ENCODE results near the gene FXR2.
A peak's percentile ranks its signal among the peaks of the same experiment; 100 is the strongest.
"Not testable (repeated sequence)": the region's sequence is repeated elsewhere in the genome, so short reads cannot be mapped to it uniquely, and the experiment has no call there.

Gene FXR2

DNA sequence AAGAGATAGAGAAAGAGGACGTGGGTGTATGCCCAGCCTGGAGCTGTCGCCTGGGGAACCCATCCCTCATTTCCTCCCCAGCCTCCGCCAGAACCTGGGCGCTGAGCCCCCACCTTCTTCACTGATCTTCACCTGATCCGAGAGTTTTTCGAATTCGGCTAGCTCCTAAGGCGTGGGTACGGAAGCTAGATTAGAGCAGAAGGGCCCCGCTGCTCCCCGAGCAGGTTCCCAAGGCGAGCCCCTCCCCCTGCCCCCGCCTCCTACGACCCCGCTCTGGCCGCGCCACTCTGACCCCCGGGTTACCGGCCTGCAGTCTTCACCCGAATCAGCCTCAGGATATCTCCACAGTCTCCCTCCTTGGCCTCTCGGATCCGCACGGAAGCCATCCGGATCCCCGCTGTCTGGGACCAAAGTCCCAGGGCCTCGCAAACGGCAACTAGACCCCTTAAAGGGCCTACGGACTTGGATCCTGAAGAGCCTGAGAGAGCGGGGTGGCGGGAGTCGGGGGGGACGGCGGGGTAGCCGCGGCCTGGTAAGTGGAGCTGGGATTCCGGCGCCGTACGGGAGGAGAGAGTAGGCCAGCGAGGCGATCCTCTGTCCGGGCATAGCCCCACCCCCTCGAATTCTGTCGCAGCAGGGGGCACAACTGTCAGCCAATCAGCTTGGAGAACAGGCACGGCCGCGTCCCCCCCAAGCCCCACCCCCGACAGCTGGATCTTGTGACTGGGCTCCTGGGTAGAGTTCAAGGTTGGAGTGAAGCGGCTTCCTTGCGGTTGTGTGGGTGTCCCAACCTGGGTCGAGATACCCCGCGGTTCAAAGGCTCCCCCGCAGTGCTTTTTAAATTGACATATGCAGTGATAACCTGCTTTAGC is 12.8 kb upstream of the FXR2 start, which contains the start of gene SAT2:
Gene SAT2 (minus strand): TSS at position 572 of the 872 bp plus-strand sequence. CDS start 186 bp downstream, at position 386.
- DNase-seq (ENCODE audit: low read depth), result peak; percentile 76

DNA sequence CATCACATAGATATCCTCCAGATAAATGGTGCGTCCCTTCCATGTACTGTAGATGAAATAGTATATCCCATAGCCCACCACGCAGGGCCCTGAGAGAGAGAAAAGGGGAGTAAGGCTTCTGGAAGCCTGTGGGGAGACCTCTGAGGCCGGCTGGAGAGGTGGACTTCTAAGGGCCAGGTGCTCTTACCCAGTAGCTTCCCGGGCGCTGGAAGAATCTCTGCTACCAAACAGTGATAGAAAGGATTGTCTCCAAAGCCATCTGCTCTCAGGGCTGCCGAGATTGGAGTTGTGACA is 12.2 kb upstream of the FXR2 start:
- no peak for DNase-seq (ENCODE audit: low read depth)

DNA sequence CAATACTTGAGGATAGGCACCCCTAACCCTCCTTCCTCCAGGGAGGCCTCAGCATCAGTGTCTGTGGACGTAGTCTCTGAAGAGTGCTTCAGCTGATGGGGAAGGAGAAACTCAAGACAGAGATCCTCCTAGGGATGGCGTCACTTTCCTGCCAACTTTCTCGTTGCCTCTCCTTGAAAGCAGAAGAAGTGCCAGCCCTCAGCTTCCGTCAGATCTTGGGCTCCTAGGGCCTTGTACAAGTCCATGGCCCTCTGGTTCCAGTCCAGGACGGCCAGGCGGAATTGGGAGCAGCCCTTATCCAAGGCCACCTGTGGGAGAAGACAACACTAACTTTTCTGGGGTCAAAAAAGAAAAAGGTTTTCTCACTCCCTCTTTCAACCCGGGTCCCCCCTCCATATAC is 11.6 kb upstream of the FXR2 start:
- no peak for DNase-seq (ENCODE audit: low read depth)

DNA sequence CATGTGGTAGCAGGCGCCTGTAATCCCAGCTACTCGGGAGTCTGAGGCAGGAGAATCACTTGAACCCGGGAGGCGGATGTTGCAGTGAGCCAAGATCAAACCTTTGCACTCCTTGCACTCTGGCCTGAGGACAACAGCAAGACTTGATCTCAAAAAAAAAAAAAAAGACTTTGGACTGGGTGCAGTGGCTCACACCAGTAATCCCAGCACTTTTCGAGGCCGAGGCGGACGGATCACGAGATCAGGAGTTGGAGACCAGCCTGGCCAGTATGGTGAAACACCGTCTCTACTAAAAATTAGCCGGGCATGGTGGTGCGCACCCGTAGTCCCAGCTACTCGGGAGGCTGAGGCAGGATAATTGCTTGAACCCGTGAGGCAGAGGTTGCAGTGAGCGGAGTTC is 11.1 kb upstream of the FXR2 start:
- not testable (repeated sequence) for DNase-seq (ENCODE audit: low read depth)

GRCh38 chr17:7623661-7624060 is 9.0 kb upstream of the FXR2 start:
- DNase-seq (ENCODE audit: low read depth), result no peak

DNA sequence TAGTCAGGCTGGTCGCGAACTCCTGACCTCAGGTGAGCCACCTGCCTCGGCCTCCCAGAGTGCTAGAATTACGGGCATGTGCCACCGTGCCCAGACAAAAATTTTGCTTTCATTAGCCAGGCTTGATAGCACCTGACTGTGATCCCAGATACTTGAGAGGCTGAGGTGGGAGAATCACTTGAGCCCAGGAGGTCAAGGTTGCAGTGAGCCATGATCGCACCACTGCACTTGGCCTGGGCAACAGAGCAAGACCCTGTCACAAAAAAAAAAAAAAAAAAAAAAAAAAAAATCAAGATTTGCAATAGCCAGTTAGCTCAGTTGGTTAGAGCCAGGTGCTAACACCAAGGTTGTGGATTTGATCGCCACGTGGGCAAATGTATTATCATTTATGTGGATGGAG is 6.1 kb upstream of the FXR2 start:
- no peak for DNase-seq (ENCODE audit: low read depth)

- no peak for DNase-seq (ENCODE audit: low read depth)
These were observed 3.9 kb upstream of the FXR2 start for GRCh38 chr17:7618608-7619007.

GRCh38 chr17:7615265-7615747 is 609 bp upstream of the FXR2 start:
- no peak for DNase-seq (ENCODE audit: low read depth)

- no peak for DNase-seq (ENCODE audit: low read depth)
These were observed 800 bp downstream of the FXR2 start for GRCh38 chr17:7613769-7614424.

GRCh38 chr17:7612294-7612640 is 2.4 kb downstream of the FXR2 start:
- DNase-seq (ENCODE audit: low read depth), result no peak

- no peak for DNase-seq (ENCODE audit: low read depth)
These were observed 2.9 kb downstream of the FXR2 start for GRCh38 chr17:7611635-7612293.

- DNase-seq (ENCODE audit: low read depth), result no peak
These were observed 4.1 kb downstream of the FXR2 start for GRCh38 chr17:7610641-7611040.

GRCh38 chr17:7606280-7606679 is 8.4 kb downstream of the FXR2 start:
- DNase-seq (ENCODE audit: low read depth), result no peak

DNA sequence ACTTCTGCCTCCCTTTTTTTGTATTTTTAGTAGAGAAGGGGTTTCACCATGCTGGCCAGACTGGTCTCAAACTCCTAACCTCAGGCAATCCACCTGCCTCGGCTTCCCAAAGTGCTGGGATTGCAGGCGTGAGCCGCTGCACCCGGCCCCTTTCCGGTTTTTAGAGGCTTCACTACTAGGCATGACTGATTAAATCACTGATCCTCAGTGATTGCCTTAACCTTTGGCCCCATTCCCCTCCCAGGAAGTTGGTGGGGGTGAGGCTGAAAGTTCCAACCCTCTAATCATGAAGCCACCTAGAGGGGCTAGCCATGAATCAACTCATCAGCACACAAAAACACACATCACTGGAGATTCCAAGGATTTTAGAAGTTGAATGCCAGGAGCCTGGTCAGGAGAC is 17.1 kb downstream of the FXR2 start:
- not testable (repeated sequence) for DNase-seq (ENCODE audit: low read depth)

GRCh38 chr17:7593296-7593695 is 21.4 kb downstream of the FXR2 start:
- DNase-seq (ENCODE audit: low read depth), result no peak

DNA sequence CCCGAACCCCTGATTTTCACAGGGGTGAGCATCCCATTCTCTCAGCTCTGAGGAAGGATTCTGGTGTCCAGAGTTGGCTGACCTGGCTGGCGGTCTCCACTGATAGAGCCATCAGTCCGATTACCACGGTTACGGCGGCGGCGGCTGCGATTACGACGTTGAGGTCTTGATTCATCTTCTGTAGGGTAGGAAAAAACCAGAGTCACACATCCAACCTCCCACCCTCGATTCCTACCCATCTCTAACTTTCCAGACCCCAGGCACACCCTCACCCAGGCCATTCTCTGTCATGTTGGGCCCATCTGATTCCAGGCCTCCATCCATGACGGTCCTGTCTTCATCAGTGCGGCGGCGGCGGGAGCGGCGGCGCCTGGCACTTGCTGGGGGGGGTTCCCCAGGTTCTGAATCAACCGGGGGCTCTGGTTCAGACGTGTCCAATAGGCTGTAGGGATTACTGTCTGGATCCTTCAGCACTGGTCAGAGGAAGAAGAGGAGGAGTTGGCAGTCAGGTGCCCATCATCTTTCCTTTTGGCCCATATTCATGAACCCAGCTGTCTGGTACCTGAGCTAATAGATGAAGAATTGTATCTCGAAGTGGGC is 22.2 kb downstream of the FXR2 start:
- DNase-seq (ENCODE audit: low read depth), result no peak

DNA sequence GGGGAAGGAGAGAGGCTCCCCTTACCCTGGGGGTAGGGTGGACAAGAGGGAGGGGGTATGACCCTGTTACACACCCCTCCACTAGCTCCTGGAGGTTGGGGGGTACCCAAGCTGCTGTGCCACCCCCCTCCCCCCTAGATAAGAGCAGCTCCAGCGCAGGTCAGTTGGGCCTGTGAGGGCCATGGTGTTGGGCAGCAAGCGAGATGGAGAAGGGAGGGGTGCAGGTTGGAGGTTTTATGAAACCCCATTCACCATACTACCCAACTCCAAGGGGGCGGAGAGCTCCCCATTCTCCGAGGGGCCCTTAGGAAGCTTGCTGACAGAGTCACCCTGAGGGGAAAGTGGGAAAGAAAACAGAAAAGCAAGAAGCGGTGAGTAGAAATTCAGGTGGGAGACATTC is 23.1 kb downstream of the FXR2 start:
- no peak for DNase-seq (ENCODE audit: low read depth)

DNA sequence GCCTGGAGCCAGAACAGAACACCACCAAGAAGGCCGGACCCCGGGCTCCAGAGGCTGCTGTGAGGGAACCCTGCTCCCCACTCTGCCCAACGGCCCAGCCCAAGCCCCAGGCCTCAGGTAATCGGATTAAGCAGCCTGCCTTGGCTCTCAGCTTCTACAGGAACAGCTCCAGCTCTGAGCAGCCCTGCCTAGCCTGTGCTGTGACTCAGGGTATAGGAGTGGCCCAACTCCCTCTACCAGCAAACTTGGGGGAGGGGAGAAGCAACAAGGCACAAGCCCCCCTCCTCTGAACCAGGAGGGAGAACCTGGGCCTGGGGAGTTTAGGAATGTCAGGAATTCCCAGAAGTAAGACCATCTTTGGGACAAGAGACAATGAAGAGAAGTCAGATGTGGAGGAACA is 24.0 kb downstream of the FXR2 start:
- no peak for DNase-seq (ENCODE audit: low read depth)

- no peak for DNase-seq (ENCODE audit: low read depth)
These were observed 24.6 kb downstream of the FXR2 start, which contains the start of gene SOX15 for GRCh38 chr17:7589891-7590691. Gene SOX15, minus strand, starts transcription at chr17:7590094. Its CDS starts 418 bp downstream, at chr17:7589676.

- no peak for DNase-seq (ENCODE audit: low read depth)
These were observed 25.4 kb downstream of the FXR2 start for GRCh38 chr17:7589204-7589868.

GRCh38 chr17:7588553-7589203 is 26.0 kb downstream of the FXR2 start:
- no peak for DNase-seq (ENCODE audit: low read depth)
